ENCODE data around the gene ACTR8. TPM values are rescaled to one million over a fixed set of nuclear protein-coding genes. Genes with fewer than 3 reads are reported as not detected.

The ACTR8 gene
- total and polyA plus RNA-seq, 2 of the 13 experiments (the other 11 are each of a cell fraction or from before 2014, with no cell fraction given) = 15.5 to 29.0 TPM

DNA sequence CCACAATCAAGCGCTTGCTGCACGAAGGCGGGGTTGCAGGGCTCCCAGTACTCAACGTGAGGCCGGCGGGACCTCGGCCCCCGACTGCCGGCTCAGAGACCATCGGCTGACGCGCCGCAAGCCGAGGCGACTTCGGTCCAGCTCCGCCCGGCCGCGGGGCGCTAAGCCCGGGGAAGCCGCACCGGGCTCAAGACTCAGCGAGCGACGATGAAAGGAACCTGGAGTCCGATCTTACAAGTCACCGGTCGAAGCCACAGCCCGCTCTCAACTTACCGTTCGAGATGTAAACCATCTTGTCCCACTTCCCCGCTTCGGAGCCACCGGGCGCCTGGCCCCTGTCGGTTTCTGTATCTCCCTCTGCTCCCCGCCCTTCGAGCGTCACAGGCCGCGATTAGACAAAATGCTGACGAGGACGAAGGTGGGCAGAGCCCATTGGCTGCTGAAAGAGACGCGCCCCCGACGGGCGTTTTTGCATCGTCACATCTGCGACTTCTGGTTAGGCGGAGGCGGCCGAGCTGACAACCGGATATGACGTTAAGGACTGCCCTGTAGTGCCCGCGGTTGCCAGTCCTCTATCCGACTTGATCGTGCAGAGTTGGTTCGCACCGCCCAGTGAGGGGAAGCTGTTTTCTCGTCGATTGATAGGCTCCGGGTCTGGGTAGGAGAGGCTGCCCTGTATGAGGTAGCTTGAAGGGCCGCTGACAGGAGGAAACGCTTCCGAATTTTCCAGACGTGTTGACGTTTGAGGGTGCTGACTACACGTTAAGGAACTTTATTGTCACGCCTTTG lies 9.7 kb upstream of the ACTR8 start, which contains the start of gene SELENOK (continued):
- TF ChIP-seq ZUFSP (CRISPR knock-in tag; IDR thresholded peaks at IDR 0.05; ENCODE audit: borderline replicate concordance) (no peak), CHCHD3 (CRISPR knock-in tag; IDR thresholded peaks at IDR 0.05) (no peak), ELF3 (CRISPR knock-in tag; IDR thresholded peaks at IDR 0.05) (no peak), SIX4 (CRISPR knock-in tag; IDR thresholded peaks at IDR 0.05) (no peak; the same call in 1 of the 2 replicates), SKIL (CRISPR knock-in tag; IDR thresholded peaks at IDR 0.05; ENCODE audit: borderline replicate concordance) (no peak), IKZF1 (IDR thresholded peaks at IDR 0.05) (no peak), ZMYM4 (CRISPR knock-in tag; IDR thresholded peaks at IDR 0.05) (peak; percentile 93), ZBTB20 (CRISPR knock-in tag; IDR thresholded peaks at IDR 0.05; ENCODE audit: borderline replicate concordance, low read depth) (no peak), ZNF207 (IDR thresholded peaks at IDR 0.05; ENCODE audit: borderline replicate concordance) (no peak), HNRNPH1 (optimal IDR thresholded peaks at IDR 0.05; ENCODE audit: low read depth, low read length) (no peak), ZIK1 (CRISPR knock-in tag; IDR thresholded peaks at IDR 0.05; ENCODE audit: borderline replicate concordance, low read depth) (no peak), DNMT1 (CRISPR knock-in tag; IDR thresholded peaks at IDR 0.05) (peak; percentile 85; the same call in 1 of the 2 replicates), ZFAT (CRISPR knock-in tag; conservative IDR thresholded peaks at IDR 0.05) (no peak), SCMH1 (CRISPR knock-in tag; IDR thresholded peaks at IDR 0.05; ENCODE audit: borderline replicate concordance) (no peak), FOXK2 (IDR thresholded peaks at IDR 0.05) (0 out of 2 replicates have a peak, but pooled peaks have one; percentile 10), ZNF432 (CRISPR knock-in tag; IDR thresholded peaks at IDR 0.05; ENCODE audit: borderline replicate concordance) (no peak), ZNF562 (CRISPR knock-in tag; IDR thresholded peaks at IDR 0.05; ENCODE audit: borderline replicate concordance) (no peak), ARID3A (IDR thresholded peaks at IDR 0.05; ENCODE audit: low read depth, low read length) (no peak), TEAD2 (CRISPR knock-in tag; IDR thresholded peaks at IDR 0.05) (no peak), ETV6 (CRISPR knock-in tag; conservative IDR thresholded peaks at IDR 0.05) (no peak), AKAP8 (CRISPR knock-in tag; IDR thresholded peaks at IDR 0.05) (no peak), ZNF382 (CRISPR knock-in tag; IDR thresholded peaks at IDR 0.05; ENCODE audit: borderline replicate concordance) (no peak), ZNF20 (CRISPR knock-in tag; IDR thresholded peaks at IDR 0.05) (no peak), ETV5 (CRISPR knock-in tag; IDR thresholded peaks at IDR 0.05; ENCODE audit: borderline replicate concordance) (peak; percentile 40; the same call in 1 of the 2 replicates), ZNF343 (CRISPR knock-in tag; IDR thresholded peaks at IDR 0.05) (0 out of 2 replicates have a peak, but pooled peaks have one; percentile 42)
- TF ChIP-seq, protein P1, sequence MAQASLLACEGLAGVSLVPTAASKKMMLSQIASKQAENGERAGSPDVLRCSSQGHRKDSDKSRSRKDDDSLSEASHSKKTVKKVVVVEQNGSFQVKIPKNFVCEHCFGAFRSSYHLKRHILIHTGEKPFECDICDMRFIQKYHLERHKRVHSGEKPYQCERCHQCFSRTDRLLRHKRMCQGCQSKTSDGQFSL (CRISPR knock-in tag; IDR thresholded peaks at IDR 0.05) = no peak

All from HepG2 (cell line).